H4 (cell line): ENCODE measurements around the gene RBM25. TPM values are rescaled to one million over a fixed set of nuclear protein-coding genes. Genes with fewer than 3 reads are reported as not detected.
A peak's percentile ranks its signal among the peaks of the same experiment; 100 is the strongest.
"Not testable (repeated sequence)": the region's sequence is repeated elsewhere in the genome, so short reads cannot be mapped to it uniquely, and the experiment has no call there.

Source experiments
- DNase-seq: peaks from one replicate; pipeline ENCODE4 v3.0.0-alpha.2; 2015; ENCODE audit warnings: low spot score
- total RNA-seq: library from RNA; depleted of rRNA; stranded (reverse); fragments of >200 nt; shearing (Covaris generic); gene quantifications from 2 replicates; pipeline ENCODE4 v1.2.3, GENCODE V29; 2014; rRNA removed

The RBM25 gene
- total RNA-seq, 1 experiment from 2014 or later: 22.5 TPM

DNA sequence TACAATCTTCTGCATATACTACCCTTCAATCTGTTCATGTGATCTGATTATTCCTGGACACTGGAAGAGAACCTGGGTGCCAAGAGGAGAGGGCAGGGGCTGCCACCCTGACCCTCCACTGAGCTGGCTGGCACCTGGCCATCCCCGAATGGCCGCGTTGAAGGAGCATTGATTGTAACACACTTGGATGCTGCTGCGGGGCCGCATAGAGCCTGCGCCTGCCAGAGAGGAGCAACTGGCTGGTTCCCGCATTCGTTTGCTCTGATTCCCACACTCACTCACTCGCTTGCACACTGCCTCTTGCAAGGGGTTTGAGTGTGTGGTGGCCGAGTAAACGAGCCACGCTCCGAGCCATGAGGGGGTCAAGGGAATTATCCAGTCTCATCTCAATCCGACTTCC lies 110.4 kb downstream of the RBM25 start:
- DNase-seq: no peak

GRCh38 chr14:73169855-73170254 lies 111.5 kb downstream of the RBM25 start:
- not testable (repeated sequence) for DNase-seq

DNA sequence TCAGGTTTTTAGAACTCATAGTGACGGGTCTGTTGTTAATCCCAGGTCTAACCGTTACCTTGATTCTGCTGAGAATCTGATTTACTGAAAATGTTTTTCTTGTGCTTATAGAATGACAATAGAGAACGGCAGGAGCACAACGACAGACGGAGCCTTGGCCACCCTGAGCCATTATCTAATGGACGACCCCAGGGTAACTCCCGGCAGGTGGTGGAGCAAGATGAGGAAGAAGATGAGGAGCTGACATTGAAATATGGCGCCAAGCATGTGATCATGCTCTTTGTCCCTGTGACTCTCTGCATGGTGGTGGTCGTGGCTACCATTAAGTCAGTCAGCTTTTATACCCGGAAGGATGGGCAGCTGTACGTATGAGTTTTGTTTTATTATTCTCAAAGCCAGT lies 112.4 kb downstream of the RBM25 start:
- DNase-seq: no peak

GRCh38 chr14:73172500-73172899 lies 114.2 kb downstream of the RBM25 start:
- DNase-seq: no peak

GRCh38 chr14:73173092-73173735 lies 114.9 kb downstream of the RBM25 start:
- DNase-seq: peak; percentile 28

Other genes starting within 250 kb of the RBM25 start
- 0.06 and 3.2 TPM in 2 replicates for gene DPF3, start 164.4 kb upstream of the RBM25 start, total RNA-seq
- 14.0 and 19.4 TPM in 2 replicates for gene DCAF4, start 132.1 kb upstream of the RBM25 start, total RNA-seq
- 5.3 and 5.7 TPM in 2 replicates for gene ZFYVE1, start 31.4 kb upstream of the RBM25 start, total RNA-seq
- 26.3 and 38.8 TPM in 2 replicates for gene PSEN1, start 78.0 kb downstream of the RBM25 start, total RNA-seq
- not detected in 2 replicates for gene PAPLN, start 179.0 kb downstream of the RBM25 start, total RNA-seq